ENCODE results near the gene ELOVL6. TPM values are rescaled to one million over a fixed set of nuclear protein-coding genes. Genes with fewer than 3 reads are reported as not detected.

Gene ELOVL6
- total and polyA plus RNA-seq, 10 of the 15 experiments (the other 5 are each of a cell fraction or from before 2014, with no cell fraction given): 3.9 to 33.5 (median 8.1) TPM

DNA sequence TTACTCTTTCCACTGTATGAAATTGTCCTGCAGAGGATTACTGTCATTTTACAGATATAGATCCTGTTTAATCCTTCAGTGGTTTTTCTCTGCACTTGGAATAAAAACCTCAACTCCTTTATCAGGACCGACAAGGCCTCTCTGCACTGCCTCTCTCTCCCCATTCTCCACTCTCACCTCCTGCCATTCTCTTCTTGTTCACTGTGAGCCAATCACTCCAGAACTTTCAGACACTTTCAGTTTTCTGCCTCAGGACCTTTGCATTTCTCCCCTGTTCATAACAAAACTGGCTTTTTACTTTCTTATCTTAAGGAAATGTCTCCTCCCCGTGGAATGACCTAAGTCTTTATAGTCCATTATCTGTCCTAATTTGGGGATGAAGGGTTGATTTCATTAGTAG, 137.3 kb downstream of the ELOVL6 start:
- Histone ChIP-seq H3K27me3 (replicated peaks in 1 of 2; ENCODE audit: control insufficient read depth in 2 of 2, insufficient read depth in 2 of 2, low read length in 1 of 2) (no peaks in the 10 kb centered on the region), H3K4me1 (ENCODE audit: control insufficient read depth, insufficient read depth, low read length) (peaks cover 22% of the 10 kb centered on the region), H3K4me3 (no peak overlapping the region), H3K9me3 (replicated peaks; ENCODE audit: control insufficient read depth, insufficient read depth, low read length) (no peaks in the 10 kb centered on the region), H3K36me3 (ENCODE audit: control insufficient read depth in 2 of 2, insufficient read depth in 2 of 2, low read length in 1 of 2) (no peaks in the 10 kb centered on the region), H3K9ac (ENCODE audit: control insufficient read depth, insufficient read depth, low read length) (no peak overlapping the region), H3K27ac (ENCODE audit: control insufficient read depth, insufficient read depth) (no peak overlapping the region), H3K79me2 (ENCODE audit: control insufficient read depth, insufficient read depth, low read length) (no peaks in the 10 kb centered on the region), H3K4me2 (ENCODE audit: control insufficient read depth, insufficient read depth) (no peak overlapping the region), H2AFZ (ENCODE audit: control insufficient read depth, low read depth, low read length) (no peak overlapping the region), H4K20me1 (ENCODE audit: control insufficient read depth, insufficient read depth) (no peaks in the 10 kb centered on the region)
- no peak for TF ChIP-seq SPI1 (IDR thresholded peaks at IDR 0.05; ENCODE audit: borderline replicate concordance, insufficient read depth, low read depth, low read length)
- TF ChIP-seq, protein P1, sequence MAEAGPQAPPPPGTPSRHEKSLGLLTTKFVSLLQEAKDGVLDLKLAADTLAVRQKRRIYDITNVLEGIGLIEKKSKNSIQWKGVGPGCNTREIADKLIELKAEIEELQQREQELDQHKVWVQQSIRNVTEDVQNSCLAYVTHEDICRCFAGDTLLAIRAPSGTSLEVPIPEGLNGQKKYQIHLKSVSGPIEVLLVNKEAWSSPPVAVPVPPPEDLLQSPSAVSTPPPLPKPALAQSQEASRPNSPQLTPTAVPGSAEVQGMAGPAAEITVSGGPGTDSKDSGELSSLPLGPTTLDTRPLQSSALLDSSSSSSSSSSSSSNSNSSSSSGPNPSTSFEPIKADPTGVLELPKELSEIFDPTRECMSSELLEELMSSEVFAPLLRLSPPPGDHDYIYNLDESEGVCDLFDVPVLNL (IDR thresholded peaks at IDR 0.05; ENCODE audit: low read depth, low read length): no peak
- TF ChIP-seq MEF2B (IDR thresholded peaks at IDR 0.05; ENCODE audit: partially characterized antibody, poor library complexity, severe bottlenecking): no peak
- TF ChIP-seq RBBP5 (conservative IDR thresholded peaks at IDR 0.05): no peak
- TF ChIP-seq, protein P2, sequence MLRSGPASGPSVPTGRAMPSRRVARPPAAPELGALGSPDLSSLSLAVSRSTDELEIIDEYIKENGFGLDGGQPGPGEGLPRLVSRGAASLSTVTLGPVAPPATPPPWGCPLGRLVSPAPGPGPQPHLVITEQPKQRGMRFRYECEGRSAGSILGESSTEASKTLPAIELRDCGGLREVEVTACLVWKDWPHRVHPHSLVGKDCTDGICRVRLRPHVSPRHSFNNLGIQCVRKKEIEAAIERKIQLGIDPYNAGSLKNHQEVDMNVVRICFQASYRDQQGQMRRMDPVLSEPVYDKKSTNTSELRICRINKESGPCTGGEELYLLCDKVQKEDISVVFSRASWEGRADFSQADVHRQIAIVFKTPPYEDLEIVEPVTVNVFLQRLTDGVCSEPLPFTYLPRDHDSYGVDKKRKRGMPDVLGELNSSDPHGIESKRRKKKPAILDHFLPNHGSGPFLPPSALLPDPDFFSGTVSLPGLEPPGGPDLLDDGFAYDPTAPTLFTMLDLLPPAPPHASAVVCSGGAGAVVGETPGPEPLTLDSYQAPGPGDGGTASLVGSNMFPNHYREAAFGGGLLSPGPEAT (IDR thresholded peaks at IDR 0.05; ENCODE audit: low read depth): no peak
- TF ChIP-seq, protein P3, sequence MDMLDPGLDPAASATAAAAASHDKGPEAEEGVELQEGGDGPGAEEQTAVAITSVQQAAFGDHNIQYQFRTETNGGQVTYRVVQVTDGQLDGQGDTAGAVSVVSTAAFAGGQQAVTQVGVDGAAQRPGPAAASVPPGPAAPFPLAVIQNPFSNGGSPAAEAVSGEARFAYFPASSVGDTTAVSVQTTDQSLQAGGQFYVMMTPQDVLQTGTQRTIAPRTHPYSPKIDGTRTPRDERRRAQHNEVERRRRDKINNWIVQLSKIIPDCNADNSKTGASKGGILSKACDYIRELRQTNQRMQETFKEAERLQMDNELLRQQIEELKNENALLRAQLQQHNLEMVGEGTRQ (IDR thresholded peaks at IDR 0.05; ENCODE audit: borderline replicate concordance, low read depth, low read length): no peak
- TF ChIP-seq, protein P4, sequence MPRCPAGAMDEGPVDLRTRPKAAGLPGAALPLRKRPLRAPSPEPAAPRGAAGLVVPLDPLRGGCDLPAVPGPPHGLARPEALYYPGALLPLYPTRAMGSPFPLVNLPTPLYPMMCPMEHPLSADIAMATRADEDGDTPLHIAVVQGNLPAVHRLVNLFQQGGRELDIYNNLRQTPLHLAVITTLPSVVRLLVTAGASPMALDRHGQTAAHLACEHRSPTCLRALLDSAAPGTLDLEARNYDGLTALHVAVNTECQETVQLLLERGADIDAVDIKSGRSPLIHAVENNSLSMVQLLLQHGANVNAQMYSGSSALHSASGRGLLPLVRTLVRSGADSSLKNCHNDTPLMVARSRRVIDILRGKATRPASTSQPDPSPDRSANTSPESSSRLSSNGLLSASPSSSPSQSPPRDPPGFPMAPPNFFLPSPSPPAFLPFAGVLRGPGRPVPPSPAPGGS (IDR thresholded peaks at IDR 0.05; ENCODE audit: borderline replicate concordance, insufficient read depth, low read depth, low read length, poor library complexity, severe bottlenecking): no peak
- TF ChIP-seq MTA3 (IDR thresholded peaks at IDR 0.05; ENCODE audit: borderline replicate concordance, low read length): no peak
- no peak for TF ChIP-seq FOXK2 (IDR thresholded peaks at IDR 0.05)
- no peak for TF ChIP-seq YBX1 (IDR thresholded peaks at IDR 0.05)
- TF ChIP-seq EGR1 (IDR thresholded peaks at IDR 0.05; ENCODE audit: borderline replicate concordance in 1 of 2, low read depth in 2 of 2, low read length in 2 of 2): no peak
- no peak for TF ChIP-seq SP1 (IDR thresholded peaks at IDR 0.05; ENCODE audit: low read depth, low read length)
- TF ChIP-seq STAT3 (IDR thresholded peaks at IDR 0.05; ENCODE audit: low read depth, low read length): no peak
- TF ChIP-seq, protein P5, sequence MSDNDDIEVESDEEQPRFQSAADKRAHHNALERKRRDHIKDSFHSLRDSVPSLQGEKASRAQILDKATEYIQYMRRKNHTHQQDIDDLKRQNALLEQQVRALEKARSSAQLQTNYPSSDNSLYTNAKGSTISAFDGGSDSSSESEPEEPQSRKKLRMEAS (IDR thresholded peaks at IDR 0.05; ENCODE audit: low read depth, low read length): no peak
- TF ChIP-seq ETV6 (conservative IDR thresholded peaks at IDR 0.05 in 1 of 2, IDR thresholded peaks at IDR 0.05 in 1 of 2; ENCODE audit: borderline replicate concordance in 1 of 2, low read depth in 1 of 2): no peak
- no peak for DNase-seq (ENCODE audit: low read depth, low spot score)
- in situ Hi-C loops (cut with MboI): no loop called here
- FAIRE-seq: no peak
- BruUV-seq (replicated peaks): no TSS peak
- RAD21 ChIA-PET (ENCODE audit: unreplicated experiment): interaction anchor here (1.3 kb wide), 2 partner anchors 35 to 64 kb away, joined by 3 read pairs; no protein-coding TSS in a partner anchor
- POLR2A ChIA-PET: interaction anchor here (0.7 to 1.8 kb wide), 2 partner anchors 11 to 402 kb away, joined by 3 to 6 read pairs; no protein-coding TSS in a partner anchor
- ATAC-seq: no peak
- intact Hi-C loops (cut with micrococcal nuclease; ENCODE audit: unreplicated experiment): no loop called here
- CTCF ChIA-PET: interaction anchor here (1.2 to 3.3 kb wide), 2 partner anchors 12 to 26 kb away, joined by 4 to 19 read pairs; no protein-coding TSS in a partner anchor
- SMC1A ChIA-PET (ENCODE audit: uncharacterized antibody, unreplicated experiment): interaction anchor here (1.8 to 2.9 kb wide), 2 partner anchors 11 to 124 kb away, joined by 5 to 25 read pairs; no protein-coding TSS in a partner anchor
- 64% methylated on average over 2 of the region's 2 CpGs for WGBS (ENCODE audit: insufficient coverage, insufficient replicate concordance, low lambda C conversion rate, missing lambda C conversion rate)
